Measurements from ENCODE around the gene DDC.
"Not testable (repeated sequence)": the region's sequence is repeated elsewhere in the genome, so short reads cannot be mapped to it uniquely, and the experiment has no call there.

DNA sequence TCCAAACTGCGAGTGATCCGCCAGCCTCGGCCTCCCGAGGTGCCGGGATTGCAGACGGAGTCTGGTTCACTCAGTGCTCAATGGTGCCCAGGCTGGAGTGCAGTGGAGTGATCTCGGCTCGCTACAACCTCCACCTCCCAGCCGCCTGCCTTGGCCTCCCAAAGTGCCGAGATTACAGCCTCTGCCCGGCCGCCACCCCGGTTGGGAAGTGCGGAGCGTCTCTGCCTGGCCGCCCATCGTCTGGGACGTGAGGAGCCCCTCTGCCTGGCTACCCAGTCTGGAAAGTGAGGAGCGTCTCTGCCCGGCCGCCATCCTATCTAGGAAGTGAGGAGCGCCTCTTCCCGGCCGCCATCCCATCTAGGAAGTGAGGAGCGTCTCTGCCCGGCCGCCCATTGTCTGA lies 106.0 kb downstream of the DDC start:
- TF ChIP-seq, protein P1, sequence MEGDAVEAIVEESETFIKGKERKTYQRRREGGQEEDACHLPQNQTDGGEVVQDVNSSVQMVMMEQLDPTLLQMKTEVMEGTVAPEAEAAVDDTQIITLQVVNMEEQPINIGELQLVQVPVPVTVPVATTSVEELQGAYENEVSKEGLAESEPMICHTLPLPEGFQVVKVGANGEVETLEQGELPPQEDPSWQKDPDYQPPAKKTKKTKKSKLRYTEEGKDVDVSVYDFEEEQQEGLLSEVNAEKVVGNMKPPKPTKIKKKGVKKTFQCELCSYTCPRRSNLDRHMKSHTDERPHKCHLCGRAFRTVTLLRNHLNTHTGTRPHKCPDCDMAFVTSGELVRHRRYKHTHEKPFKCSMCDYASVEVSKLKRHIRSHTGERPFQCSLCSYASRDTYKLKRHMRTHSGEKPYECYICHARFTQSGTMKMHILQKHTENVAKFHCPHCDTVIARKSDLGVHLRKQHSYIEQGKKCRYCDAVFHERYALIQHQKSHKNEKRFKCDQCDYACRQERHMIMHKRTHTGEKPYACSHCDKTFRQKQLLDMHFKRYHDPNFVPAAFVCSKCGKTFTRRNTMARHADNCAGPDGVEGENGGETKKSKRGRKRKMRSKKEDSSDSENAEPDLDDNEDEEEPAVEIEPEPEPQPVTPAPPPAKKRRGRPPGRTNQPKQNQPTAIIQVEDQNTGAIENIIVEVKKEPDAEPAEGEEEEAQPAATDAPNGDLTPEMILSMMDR (conservative IDR thresholded peaks at IDR 0.05; ENCODE audit: low read length): not testable (repeated sequence)
- TF ChIP-seq EZH2phosphoT487 (IDR thresholded peaks at IDR 0.05; ENCODE audit: borderline replicate concordance): not testable (repeated sequence)

Data from Loucy (cell line).